CD4-positive, alpha-beta T cell (primary cell): ENCODE data around the gene MGAT1. TPM values are rescaled to one million over a fixed set of nuclear protein-coding genes. Genes with fewer than 3 reads are reported as not detected.
A peak's percentile ranks its signal among the peaks of the same experiment; 100 is the strongest.

Experiments
- ATAC-seq: fragments of 200-7000 bp; cut with Tn5 transposase; one replicate; pipeline ENCODE4 v1.10.0; 2022; ENCODE audit warnings: mild to moderate bottlenecking; ENCODE audit not compliant: poor library complexity
- CTCF ChIA-PET: fragments of 350-600 bp; sonication (Branson Sonifier 250); formaldehyde crosslinking; loops from one replicate; lab custom pipeline; 2021; ENCODE audit warnings: antibody characterized with exemption, inconsistent platforms; lab: Charles Lee
- POLR2A ChIA-PET: fragments of 350-600 bp; sonication (Branson Sonifier 250); formaldehyde crosslinking; loops from one replicate; lab custom pipeline; 2021; ENCODE audit warnings: antibody characterized with exemption, inconsistent platforms; lab: Charles Lee
- DNase-seq, 14 experiments: peaks; one replicate each; pipeline ENCODE4 v3.0.0-alpha.2; 2013 to 2020; ENCODE audit warnings: mixed read lengths in 2 of 14
- H3K27ac ChIP-seq, 2 donors: one replicate each; pipeline versions ENCODE4 v1.5.1 to v1.7.0; 2013; ENCODE audit warnings: low read length in 2 of 2, low read depth in 1 of 2, mild to moderate bottlenecking in 1 of 2
- H3K27me3 ChIP-seq, 2 experiments: 1 replicate in 1 of 2; 2 replicates in 1 of 2; pipeline versions ENCODE4 v1.6.1 to v1.7.0; 2013; ENCODE audit warnings: low read length in 2 of 2, control low read depth in 1 of 2, mild to moderate bottlenecking in 1 of 2, moderate library complexity in 1 of 2; ENCODE audit not compliant: insufficient read depth in 2 of 2, control insufficient read depth in 1 of 2
- H3K36me3 ChIP-seq: one replicate; pipeline ENCODE4 v1.6.1; 2013; ENCODE audit warnings: low read length, control low read depth; ENCODE audit not compliant: insufficient read depth
- H3K4me1 ChIP-seq: one replicate; pipeline ENCODE4 v1.6.1; 2013; ENCODE audit warnings: low read length, control low read depth; ENCODE audit not compliant: insufficient read depth
- H3K4me3 ChIP-seq: one replicate; pipeline ENCODE4 v1.5.1; 2013; ENCODE audit warnings: mild to moderate bottlenecking, low read length, moderate library complexity
- H3K9me3 ChIP-seq, 2 experiments: 1 replicate in 1 of 2; 2 replicates in 1 of 2; pipeline versions ENCODE4 v1.6.1 to v1.7.0; 2013; ENCODE audit warnings: low read length in 2 of 2, mild to moderate bottlenecking in 2 of 2, control low read depth in 1 of 2, moderate library complexity in 1 of 2; ENCODE audit not compliant: control insufficient read depth in 1 of 2, insufficient read depth in 1 of 2
- H3K27ac Mint-ChIP-seq: one replicate; pipeline ENCODE4 v1.8.0; 2020; ENCODE audit warnings: mixed read lengths
- H3K27me3 Mint-ChIP-seq: one replicate; pipeline ENCODE4 v1.8.0; 2021; ENCODE audit warnings: mixed read lengths
- H3K36me3 Mint-ChIP-seq: one replicate; pipeline ENCODE4 v1.8.0; 2021; ENCODE audit warnings: low read depth, mixed read lengths
- H3K4me1 Mint-ChIP-seq: one replicate; pipeline ENCODE4 v1.8.0; 2021; ENCODE audit warnings: low read depth, mixed read lengths
- H3K4me3 Mint-ChIP-seq: one replicate; pipeline ENCODE4 v1.8.0; 2020; ENCODE audit warnings: mild to moderate bottlenecking, mixed read lengths
- H3K9me3 Mint-ChIP-seq: one replicate; pipeline ENCODE4 v1.8.0; 2020; ENCODE audit warnings: mixed read lengths
- CTCF ChIP-seq: fragments of 200-600 bp; IDR thresholded peaks from one replicate; pipeline ENCODE4 v1.8.0; 2022; ENCODE audit warnings: antibody characterized with exemption, mild to moderate bottlenecking
- intact Hi-C, 2 experiments: fragments of 100-400 bp; cut with DNase I in 1 of 2; cut with micrococcal nuclease in 1 of 2; formaldehyde crosslinking; loops; one replicate each; pipeline versions ENCODE4 v1.15.1 to v1.9.0; 2023 to 2025; cut with DNase I, micrococcal nuclease
- total RNA-seq, 174 experiments: library from RNA in 2 of 174; stranded (reverse) in 2 of 174; gene quantifications; one replicate each; pipeline ENCODE4 v1.2.3 and lab custom pipeline; 2021 to 2026

MGAT1 gene
- total RNA-seq, 2 experiments from 2014 or later = 49.0 to 60.2 TPM

GRCh38 chr5:180839227-180839626 lies 36.6 kb upstream of the MGAT1 start:
- Histone ChIP-seq H3K4me1 (peaks cover 11% of the 10 kb centered on the region), H3K4me3 (no peak overlapping the region), H3K36me3 (peaks cover 34% of the 10 kb centered on the region), H3K27me3 (no peaks in the 10 kb centered on the region), H3K9me3 (no peaks in the 10 kb centered on the region), H3K27ac (no peak overlapping the region)
- DNase-seq (no peak), ATAC-seq (no peak)
- H3K4me3 Mint-ChIP-seq = no peak overlapping the region
- H3K27ac Mint-ChIP-seq = no peak overlapping the region
- POLR2A ChIA-PET = interaction anchor here (0.6 to 11.8 kb wide), 4 partner anchors 8 to 345 kb away, joined by 3 to 612 read pairs (median 12); partner anchors contain the start of gene MGAT1
- peaks cover 20% of the 10 kb centered on the region for H3K4me1 Mint-ChIP-seq
- CTCF ChIA-PET = no interaction called here
- no peak for TF ChIP-seq CTCF
- H3K36me3 Mint-ChIP-seq = peaks cover 41% of the 10 kb centered on the region
- intact Hi-C loops = loop anchor here in 1 of 2 experiments (10.0 kb wide), 1 partner anchor 54 kb away; no protein-coding TSS in a partner anchor
- H3K9me3 Mint-ChIP-seq = no peaks in the 10 kb centered on the region
- no peaks in the 10 kb centered on the region for H3K27me3 Mint-ChIP-seq

GRCh38 chr5:180837478-180837877 lies 34.9 kb upstream of the MGAT1 start:
- ChIA-PET CTCF (interaction anchor here (1.0 kb wide), 1 partner anchor 34 kb away, joined by 3 read pairs; no protein-coding TSS in a partner anchor), POLR2A (interaction anchor here (1.0 to 11.8 kb wide), 2 partner anchors 16 to 29 kb away, joined by 3 to 612 read pairs; partner anchors contain the start of gene MGAT1)
- Histone ChIP-seq H3K4me3 (no peak overlapping the region), H3K4me1 (peaks cover 29% of the 10 kb centered on the region), H3K27me3 (no peaks in the 10 kb centered on the region), H3K9me3 (no peaks in the 10 kb centered on the region), H3K36me3 (peaks cover 35% of the 10 kb centered on the region), H3K27ac (no peak overlapping the region)
- Mint-ChIP-seq H3K4me1 (peaks cover 32% of the 10 kb centered on the region), H3K27me3 (no peaks in the 10 kb centered on the region), H3K36me3 (peaks cover 50% of the 10 kb centered on the region), H3K4me3 (no peak overlapping the region), H3K9me3 (no peaks in the 10 kb centered on the region), H3K27ac (peak overlapping the region; percentile 27)
- DNase-seq (no peak), ATAC-seq (no peak)
- TF ChIP-seq CTCF = no peak
- intact Hi-C loops = loop anchor here in 1 of 2 experiments (10.0 kb wide), 1 partner anchor 53 kb away; no protein-coding TSS in a partner anchor

DNA sequence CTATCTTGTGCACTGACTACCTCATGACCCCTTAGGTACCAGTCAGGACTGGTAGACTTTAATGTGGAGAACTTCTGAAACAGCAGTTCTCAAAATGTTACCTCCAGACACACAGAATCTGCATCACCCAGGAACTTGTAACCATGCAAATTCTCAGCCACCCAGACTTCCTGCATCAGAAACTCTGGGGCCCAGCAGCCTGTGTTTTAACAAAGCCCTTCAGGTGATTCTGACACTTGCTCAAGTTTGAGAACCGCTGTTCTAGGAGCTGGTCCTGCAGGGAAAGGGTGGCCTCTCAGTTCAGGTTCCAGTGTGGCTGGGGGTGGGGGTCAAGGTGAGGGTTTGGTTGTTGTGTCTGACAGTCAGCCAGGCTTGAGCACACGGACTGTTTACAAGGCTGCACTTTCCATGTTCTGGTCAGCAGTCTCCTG lies 30.0 kb upstream of the MGAT1 start:
- intact Hi-C loops = loop anchor here (1.0 to 10.0 kb wide), 5 partner anchors 23 to 48 kb away; partner anchors contain the start of gene ZFP62 (in 1 of the 2)

More for the DNA sequence above, 30.0 kb upstream of the MGAT1 start:
- Histone ChIP-seq H3K27ac (peak overlapping the region; percentile 34 to 96), H3K9me3 (no peaks in the 10 kb centered on the region), H3K4me1 (peaks cover 54% of the 10 kb centered on the region), H3K36me3 (peaks cover 42% of the 10 kb centered on the region), H3K4me3 (peak overlapping the region; percentile 92), H3K27me3 (no peaks in the 10 kb centered on the region)
- DNase-seq = peak in 11 of 14 experiments; percentile 24 to 72 (median 41)
- Mint-ChIP-seq H3K4me3 (peak overlapping the region; percentile 99), H3K27me3 (no peaks in the 10 kb centered on the region), H3K27ac (peak overlapping the region; percentile 99), H3K4me1 (peaks cover 61% of the 10 kb centered on the region), H3K9me3 (no peaks in the 10 kb centered on the region), H3K36me3 (peaks cover 77% of the 10 kb centered on the region)
- POLR2A ChIA-PET = interaction anchor here (1.7 to 11.8 kb wide), 6 partner anchors 8 to 338 kb away, joined by 6 to 612 read pairs (median 14); partner anchors contain the start of genes CNOT6 and MGAT1
- ATAC-seq = peak; percentile 64
- TF ChIP-seq CTCF = no peak
- CTCF ChIA-PET = interaction anchor here (0.8 to 3.9 kb wide), 8 partner anchors 21 to 540 kb away, joined by 3 to 34 read pairs (median 8); no protein-coding TSS in a partner anchor
